Activated CD4-positive, CD25-positive, alpha-beta regulatory T cell treated with anti-CD3 and anti-CD28 coated beads, Interleukin-2, amount 50 U/mL, for 16 hours (primary cell): ENCODE data around the gene CCL4.
"Not testable (repeated sequence)": the region's sequence is repeated elsewhere in the genome, so short reads cannot be mapped to it uniquely, and the experiment has no call there.

Source experiments
- DNase-seq: peaks from one replicate; pipeline ENCODE4 v3.0.0-alpha.2; 2020; ENCODE audit warnings: low read depth, low spot score

Gene CCL4

DNA sequence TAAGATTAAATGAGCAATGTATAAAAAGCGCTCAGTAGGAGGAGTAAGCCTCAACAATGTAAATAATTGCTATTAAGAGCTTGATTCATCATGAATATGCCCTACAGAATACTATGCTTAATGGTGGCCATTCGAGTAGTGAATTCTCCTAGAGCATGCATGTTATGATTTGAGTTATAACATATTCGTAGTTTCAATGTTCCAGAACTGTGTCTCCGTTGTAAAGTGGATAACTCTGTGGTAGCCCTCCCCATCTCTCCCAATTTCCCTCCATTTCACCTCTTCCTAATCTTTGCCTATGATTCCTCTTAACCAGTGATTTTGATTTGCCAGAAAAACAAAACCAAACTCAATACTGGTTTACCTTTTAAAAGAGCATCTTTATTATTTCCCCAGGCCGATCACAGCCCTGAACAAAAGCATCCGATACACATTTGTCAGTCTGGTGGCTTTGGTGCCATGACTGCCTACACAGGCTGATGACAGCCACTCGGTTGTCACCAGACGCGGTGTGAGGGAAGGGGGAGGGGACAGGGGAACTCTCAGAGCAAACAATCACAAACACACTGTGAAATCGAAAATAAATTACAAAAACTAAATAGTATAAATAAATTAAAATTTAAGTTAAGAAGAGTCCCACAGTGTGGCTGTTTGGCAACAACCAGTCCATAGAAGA, 15.6 kb upstream of the CCL4 start:
- DNase-seq: not testable (repeated sequence)

DNA sequence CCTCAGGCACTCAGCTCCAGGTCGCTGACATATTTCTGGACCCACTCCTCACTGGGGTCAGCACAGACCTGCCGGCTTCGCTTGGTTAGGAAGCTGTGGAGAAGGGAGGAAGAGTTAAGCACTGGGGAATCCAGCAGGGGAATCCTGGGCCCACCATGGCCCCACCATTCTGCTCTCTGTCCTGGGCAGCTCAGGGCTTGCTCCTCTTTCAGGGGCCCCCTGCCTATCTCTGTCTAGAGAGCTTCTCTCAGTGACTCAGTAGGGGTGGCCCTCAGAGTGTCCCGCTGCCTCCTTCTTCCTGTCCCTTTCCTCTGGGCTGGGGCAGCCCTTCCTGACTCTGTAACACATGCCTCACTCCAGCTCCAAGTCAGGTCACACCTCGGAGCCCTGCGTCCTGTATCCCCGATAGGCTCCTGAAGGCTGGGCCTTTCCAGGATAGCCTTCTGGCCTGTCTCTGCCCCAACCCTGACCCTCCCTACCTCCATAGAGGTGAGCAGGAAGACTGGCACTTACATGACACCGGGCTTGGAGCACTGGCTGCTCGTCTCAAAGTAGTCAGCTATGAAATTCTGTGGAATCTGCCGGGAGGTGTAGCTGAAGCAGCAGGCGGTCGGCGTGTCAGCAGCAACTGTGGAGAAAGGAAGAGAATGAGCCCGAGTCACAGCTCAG, 14.8 kb upstream of the CCL4 start:
- no peak for DNase-seq

DNA sequence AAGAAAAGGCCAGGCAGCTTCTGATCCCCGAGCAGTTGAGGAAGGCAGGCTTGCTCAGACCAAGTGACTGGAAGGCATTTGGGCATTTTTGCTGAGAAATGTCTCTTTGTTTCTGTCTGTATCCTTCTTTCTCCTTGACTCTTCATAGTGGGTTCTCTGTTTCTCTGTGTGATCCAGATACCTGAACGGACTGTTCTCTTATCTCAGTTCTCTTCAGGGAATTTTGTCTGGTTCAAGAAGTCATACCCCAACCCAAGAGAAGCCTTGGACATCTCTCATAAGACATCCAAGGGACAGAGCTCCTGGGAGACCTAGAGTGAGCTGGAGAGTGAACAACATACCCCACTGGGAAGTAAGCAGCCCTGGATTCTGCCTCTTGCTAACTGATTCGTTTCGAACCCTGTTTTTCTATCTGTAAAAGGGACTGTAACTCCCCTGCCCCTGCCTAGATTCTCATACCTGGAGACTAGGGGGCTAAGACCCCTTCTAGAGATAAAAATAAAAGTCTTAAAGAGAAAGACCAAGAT, 14.2 kb upstream of the CCL4 start:
- no peak for DNase-seq

DNA sequence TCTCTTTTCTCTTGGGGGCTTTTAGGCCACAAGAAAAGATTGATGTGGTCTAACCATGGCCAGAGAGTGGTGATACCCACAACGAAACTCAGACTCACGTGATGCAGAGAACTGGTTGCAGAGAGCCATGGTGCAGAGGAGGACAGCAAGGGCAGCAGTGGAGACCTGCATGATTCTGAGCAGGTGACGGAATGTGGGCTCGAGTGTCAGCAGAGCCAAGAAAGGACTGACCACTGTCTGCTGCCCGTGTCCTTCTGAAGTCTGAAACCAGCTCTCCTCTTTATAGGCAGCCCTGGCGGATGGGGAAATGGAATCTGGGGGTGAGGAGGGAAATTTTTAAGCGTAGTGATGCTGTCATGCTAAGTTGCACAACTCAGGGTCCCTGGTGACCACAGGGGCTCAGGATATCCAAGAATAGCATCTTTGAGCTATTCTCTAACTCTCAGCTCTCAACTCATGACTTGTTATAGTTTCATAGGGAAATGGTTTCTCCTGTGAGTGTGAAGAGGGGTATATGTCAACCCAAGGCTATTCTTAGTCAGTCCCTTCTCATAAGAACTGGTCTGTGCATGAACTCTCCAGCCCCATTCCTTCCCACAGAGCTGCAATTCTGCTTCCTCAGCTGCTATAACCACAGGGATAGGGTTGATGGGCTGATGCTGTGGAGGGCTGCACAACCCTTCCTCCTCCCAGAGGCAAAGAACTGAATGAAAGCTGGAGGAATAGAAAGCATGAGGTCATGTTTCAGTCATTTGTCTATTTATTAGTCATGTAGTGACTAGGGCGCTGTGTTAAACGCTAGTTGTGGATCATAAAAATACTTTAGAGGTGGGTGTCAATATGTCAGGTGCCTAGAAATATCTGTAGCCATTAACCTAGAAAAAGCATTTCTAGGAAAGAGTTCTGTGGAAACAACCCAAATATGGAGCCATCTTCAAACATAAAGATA, 13.5 kb upstream of the CCL4 start, which contains the start of gene CCL3:
TSS of gene CCL3 (minus strand) at position 256 of the 949 bp plus-strand sequence. CDS start at position 171, 85 bp downstream.
- no peak for DNase-seq

DNA sequence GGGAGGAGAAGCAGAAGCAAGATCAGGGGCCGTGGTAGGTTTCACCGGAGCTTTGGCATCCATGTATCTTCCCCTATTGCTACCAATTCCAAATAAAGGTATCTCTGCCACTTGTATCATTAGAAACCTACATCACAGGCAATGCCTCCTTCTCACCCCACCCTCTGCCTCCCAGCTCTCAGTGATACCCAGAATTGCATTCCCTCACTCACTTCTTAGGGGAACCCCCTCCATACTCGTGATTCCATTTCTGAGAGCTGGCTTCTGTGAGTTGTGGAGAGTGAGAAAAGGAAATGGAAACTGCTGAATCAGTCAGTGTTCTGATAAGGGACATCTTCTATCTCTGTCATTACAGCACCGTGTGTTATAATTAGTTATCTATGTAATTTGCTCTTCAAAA, 11.4 kb upstream of the CCL4 start:
- no peak for DNase-seq

DNA sequence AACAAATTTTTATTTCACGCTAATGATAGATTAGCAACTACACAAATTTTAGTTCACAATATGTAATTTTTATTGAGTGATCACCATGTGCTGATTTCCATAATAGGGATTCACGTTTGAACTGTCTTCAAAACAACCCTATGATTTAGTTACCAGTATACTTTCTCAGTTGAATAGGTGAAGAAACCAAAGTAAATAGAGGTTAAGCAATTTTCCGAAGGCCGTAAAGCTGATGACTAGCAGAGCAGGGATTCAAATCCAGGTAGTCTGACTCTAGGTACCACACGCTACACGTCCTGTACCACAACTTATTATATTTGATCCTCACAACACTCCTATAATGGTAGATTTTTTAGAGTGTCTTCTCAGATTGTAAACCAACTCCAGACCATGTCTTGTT, 10.9 kb upstream of the CCL4 start:
- not testable (repeated sequence) for DNase-seq

DNA sequence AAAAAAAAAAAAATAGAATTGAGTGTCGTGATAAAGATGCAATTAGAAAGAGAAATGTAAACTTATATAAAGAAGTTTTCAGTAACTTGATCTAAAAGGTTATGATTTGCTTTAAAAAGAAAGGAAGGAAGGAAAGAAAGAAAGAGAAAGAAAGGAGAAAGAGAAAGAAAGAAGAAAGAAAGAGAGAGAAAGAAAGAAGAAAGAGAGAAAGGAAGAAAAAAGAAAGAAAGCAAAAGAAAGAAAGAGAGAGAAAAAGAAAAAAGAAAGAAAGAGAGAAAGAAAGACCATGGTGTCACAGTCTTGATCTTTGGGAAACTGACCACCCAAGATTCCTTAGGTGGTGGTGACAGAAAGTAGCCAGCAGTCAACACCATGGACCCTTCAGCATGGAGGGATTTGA, 9.4 kb upstream of the CCL4 start:
- DNase-seq: no peak

DNA sequence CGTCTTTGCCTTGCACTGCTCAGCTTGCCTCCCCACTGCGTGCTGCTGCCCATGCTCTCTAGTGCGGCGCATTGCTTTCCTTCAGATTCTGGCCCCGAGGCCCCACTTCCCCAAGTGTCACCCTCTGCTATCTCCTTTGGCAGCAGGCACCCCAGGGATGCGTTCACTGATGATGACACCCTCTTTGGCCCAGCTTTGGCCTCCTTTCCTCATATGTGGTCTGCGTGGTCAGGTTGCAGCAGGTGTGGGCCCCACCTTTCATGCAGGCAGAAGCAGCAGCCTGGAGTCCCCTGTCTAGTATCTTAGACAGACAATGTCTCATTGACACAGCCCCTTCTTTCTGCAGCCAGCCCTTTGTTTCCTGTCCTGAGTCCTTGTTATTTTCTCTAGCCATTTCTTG, 8.9 kb upstream of the CCL4 start:
- DNase-seq: no peak

DNA sequence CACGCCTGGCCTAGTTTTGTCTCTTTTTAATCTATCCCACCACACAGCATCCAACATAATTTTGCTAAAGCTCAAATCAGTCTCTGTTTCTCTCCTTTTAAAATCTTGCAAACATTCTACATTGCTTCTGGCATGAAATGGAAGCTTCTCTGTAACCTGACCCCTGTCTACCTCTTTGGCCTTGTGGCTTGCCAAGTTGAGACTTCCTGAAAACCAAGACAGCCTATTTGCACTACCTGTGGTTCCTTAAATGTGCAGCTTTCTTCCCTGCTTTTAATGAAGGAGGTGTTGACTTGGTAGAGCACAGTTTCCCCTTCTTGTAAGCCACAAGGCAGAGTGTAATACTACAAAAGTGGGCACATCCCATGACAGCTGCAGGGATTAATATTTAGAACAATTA, 7.6 kb upstream of the CCL4 start:
- DNase-seq: no peak

DNA sequence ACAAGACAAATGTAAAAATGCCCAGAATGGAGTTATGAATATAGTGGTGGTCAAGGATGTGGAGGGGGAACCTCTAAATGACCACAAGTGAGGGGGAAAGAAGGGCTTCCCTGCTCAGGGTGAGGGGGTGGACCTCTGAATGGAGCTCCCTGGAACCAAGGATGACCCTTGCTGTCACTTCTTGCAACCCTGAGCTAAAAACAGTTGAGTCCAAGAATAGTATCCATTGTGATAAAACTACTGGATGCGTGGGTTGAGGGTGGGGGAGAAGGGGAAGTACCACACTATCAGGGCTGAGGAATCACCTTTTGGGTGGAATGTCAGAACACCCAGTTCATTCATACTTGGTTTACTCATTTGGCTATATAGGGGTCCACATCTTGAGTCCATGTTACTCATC, 4.6 kb upstream of the CCL4 start:
- DNase-seq: not testable (repeated sequence)

DNA sequence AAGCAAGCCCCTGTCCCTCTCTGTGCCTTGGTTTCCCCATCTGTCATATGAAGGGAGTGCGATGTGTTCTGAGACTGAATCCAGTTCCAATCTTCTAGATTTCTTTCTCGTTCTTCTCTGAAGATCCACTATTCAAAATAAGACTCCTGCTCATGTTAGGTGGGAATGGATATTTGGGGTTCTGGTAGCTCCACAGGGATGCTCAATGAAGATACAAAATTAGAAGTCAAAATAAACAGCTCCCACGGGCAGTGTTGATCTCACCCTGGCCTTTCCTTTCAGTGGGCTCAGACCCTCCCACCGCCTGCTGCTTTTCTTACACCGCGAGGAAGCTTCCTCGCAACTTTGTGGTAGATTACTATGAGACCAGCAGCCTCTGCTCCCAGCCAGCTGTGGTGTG, 619 bp downstream of the CCL4 start:
- DNase-seq: not testable (repeated sequence)

DNA sequence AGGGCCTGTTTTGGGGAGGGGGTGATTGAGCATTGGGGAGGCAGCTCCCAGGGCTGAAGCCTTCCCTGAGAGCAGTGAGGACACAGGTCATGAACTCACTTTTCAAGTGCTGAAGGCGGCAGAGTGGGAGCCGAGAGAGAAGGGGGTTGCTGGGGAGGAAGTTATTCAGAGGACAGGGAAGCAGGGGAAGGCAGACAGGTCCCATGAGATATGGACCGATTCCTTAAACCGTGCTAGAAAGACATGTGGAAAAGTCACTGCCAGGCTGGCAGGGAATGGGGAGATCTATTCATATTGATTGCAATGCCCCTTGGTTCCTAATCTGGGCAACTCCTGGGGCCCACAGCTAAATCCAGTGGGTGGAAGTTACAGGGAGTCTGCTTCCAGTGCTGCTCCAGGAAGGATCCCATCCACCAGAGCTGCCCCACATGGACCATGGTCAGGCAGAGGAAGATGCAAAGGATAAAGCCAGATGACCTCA, 1.1 kb downstream of the CCL4 start:
- no peak for DNase-seq

DNA sequence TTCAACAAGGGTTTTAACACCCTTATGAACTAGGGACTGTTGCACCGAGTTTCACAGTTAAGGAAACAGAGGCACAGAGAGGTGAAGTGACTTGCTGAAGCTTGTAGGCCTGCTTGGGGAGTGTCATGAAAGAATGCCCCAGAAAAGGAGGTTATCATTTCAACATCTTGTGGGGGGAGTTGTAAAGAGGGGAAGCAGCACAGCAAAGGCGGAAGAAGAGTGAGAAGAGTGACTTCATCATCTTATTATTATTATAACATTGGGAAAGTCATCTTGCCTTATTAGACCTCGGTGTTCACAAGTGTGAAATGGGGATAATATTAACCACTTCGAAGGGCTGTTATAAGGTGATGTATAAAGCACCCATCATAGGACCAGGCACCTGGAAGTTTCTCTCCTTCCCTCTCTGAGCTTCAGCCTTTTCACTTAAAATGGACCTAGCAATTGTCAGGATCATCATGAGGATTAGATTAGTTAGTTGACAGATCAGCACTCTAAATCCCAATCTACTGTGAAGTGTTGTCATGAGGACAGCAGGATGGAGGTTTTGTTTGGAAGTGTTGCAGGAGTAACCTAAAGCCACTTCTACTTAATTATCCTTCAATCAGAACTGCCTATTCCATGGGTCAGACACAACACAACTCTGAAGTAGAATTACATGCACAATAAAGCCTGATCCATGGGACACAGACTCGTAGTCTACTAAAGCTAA, 2.3 kb downstream of the CCL4 start:
- no peak for DNase-seq

DNA sequence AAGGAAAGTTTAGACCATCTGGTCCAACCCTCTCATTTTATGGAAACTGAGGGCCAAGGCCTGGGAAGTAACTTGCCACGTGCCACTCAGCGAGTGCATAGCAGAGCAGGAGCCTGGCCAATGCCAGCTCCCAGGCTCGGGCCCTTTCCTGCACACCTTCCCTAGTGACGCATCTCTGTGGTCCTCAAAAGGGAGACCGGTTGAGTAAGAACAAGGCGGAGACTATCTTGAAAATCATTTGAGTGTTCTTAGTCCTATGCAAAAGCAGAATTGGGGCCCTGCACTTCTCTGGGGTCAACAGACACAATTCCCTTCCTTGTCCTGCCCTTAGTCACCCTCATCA, 2.8 kb downstream of the CCL4 start:
- no peak for DNase-seq

DNA sequence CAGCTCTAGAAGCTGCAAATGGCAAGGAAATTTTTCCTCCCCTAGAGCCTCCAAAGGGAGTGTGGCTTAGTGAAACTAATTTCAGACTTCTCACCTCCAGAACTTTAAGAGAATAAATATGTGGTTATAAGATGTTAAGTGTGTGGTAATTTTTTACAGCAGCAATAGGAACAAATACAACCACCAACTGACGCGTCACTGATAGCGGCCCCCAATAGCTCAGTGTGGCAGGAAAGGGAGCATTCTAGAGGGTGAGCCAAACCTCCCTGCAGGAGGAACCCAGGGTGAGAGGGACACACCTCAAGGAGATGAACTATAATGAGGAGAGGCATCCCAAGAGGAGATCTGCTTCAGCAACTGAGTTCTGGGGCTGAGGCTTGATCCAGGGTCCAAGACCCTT, 4.0 kb downstream of the CCL4 start:
- DNase-seq: no peak

DNA sequence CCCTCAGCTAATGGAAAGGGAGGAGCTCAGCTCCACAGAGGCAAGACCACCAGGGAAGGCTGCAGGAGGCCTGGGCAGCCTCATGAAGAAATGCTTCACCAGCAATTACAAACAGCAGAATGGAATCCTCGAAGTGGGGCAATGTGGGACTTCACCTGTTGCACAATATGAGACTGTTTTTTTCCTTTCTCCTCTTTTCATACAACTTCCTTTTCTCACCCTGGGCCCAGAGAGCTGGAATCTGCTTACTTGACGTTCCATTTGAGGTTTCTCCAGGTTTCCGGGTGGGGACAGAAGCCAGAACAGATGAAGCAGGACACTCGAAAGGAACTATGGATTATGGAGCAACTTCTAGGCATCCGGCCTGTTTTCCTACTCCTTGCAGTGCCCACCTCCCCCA, 4.6 kb downstream of the CCL4 start:
- not testable (repeated sequence) for DNase-seq

DNA sequence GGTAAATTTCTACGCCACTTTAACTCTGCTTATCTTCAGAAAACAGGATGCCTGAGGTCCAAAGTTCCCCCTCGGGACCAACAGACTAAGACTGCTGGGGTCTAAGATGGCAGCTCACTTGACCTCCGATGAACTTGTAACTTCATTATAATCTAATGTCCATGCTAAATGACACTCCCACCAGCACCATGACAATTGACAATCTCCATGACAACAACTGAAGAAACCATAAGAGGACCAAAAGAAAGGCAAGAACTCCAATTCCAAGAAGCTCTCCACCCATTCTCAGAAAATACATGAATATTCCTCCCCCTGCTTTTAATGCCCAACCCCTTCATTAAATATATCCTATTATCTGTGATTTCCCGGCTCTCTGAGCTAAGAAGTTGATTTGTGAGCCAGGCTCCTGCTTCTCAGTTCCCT, 7.5 kb downstream of the CCL4 start:
- DNase-seq: no peak

DNA sequence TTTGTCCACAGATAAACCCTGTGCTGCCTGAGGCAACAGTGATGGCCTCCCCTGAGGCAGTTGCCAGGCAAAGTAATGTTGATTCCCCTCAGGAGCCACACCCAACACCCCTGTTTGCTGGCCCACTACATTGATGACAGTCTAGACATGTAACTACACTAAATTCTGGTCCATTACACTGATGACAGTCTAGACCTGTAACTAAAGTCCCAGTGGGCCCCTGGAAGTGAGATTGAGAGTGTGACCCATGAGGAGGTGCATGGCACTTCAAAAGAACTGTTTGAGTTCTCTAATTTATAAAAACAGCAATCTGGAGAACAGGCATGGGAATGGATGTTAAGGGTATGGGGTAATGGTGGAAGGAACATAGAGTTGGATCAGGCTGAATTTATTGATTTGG, 8.9 kb downstream of the CCL4 start:
- DNase-seq: no peak

DNA sequence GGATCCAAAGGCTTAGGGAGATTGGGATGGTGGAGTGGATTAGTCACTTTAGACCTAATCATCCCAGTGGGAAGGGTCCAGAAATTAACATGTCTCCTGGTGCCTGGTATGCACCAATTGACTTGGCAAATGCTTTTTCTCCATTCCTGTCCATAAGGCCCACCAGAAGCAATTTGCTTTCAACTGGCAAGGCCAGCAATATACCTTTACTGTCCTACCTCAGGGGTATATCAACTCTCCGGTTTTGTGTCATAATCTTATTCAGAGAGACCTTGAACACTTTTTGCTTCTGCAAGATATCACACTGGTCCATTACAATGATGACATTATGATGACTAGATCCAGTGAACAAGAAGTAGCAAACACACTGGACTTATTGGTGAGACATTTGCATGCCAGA, 9.5 kb downstream of the CCL4 start:
- not testable (repeated sequence) for DNase-seq

DNA sequence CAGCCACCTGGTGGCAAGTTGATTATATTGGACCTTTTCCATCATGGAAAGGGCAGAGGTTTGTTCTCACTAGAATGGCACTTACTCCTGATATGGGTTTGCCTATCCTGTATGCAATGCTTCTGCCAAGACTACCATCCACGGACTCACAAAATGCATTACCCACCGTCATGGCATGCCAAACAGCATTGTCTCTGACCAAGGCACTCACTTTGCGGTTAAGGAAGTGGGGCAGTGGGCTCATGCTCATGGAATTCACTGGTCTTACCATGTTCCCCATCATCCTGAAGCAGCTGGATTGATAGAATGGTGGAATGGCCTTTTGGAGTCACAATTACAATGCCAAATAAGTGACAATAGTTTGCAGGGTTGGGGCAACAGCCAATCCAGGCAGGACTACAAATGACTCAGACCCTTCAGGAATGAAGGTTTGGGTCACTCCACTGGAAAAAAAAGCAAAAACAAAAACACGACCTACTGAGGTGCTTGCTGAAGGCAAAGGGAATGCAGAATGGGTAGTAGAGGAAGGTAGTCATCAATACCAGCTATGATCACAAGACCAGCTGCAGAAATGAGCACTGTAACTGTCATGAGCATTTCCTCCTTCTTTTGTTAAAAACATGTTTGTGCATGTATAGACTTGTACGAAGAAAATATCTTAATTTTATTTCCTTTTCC, 11.5 kb downstream of the CCL4 start:
- DNase-seq: not testable (repeated sequence)

DNA sequence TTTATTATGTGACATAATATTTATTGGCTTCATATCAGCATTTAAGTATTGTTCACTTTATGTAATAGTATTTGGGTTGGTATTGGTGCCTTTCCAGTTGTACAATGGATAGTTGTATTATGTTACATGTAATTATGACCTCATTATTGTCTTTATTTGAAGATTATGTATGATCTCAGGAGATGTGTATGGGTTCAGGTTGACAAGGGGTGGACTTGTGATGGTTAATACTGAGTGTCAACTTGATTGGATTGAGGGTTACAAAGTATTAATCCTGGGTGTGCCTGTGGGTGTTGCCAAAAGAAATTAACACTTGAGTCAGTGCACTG, 12.0 kb downstream of the CCL4 start:
- not testable (repeated sequence) for DNase-seq
